NCI-H446 treated with DMSO at 0.1 percent for 48 hours (cell line): ENCODE data around the gene OR6F1.
"Not testable (repeated sequence)": the region's sequence is repeated elsewhere in the genome, so short reads cannot be mapped to it uniquely, and the experiment has no call there.

Experiments used
- DNase-seq: peaks from one replicate; lab custom pipeline; 2025; lab: John Stamatoyannopoulos, UW

Gene OR6F1

DNA sequence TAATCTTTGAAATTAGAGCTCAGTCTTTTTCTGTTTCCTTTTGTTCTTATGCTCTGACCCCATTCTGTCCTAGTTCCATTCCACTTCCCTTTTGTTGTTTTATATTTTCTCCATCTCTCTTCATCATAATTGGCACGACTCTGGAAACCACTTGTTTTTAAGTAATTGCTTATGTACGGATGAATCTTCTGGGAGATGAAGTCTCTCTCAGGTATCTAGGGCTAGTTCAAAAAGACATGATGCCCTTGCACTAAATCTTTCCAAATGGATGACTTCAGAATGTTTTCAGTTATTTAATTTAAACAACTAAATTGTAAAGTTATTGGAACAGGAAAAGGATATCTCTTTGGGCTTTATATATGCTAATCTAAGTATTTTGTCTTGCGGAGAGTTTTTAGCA, at the start of gene OR6F1:
OR6F1 (minus strand) TSS at position 101 of the 400 bp plus-strand sequence. CDS start 3,891 bp downstream, outside the sequence.
- no peak for DNase-seq

DNA sequence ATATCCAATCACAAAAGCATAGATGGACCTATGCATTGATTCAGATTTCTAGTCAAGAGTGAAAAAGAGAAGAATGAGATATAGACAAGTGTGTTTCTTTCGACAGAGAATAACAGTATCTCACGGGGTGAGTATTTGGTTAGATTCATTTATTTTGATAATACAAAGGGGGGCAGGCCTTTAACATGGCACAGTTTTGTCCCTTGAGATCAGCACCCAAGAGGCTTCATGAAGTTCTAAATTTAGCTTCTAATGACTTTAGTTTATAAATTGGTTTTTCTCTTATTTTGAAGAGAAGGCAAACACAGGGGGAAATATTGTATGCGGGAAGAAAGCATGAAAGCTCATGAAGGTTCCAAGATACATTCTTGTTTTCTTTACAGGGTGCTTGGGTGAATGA, 44.0 kb upstream of the OR6F1 start, which contains the start of gene OR1C1:
OR1C1 (minus strand) TSS at position 101 of the 400 bp plus-strand sequence. CDS start 2,150 bp downstream, outside the sequence.
- DNase-seq: no peak

DNA sequence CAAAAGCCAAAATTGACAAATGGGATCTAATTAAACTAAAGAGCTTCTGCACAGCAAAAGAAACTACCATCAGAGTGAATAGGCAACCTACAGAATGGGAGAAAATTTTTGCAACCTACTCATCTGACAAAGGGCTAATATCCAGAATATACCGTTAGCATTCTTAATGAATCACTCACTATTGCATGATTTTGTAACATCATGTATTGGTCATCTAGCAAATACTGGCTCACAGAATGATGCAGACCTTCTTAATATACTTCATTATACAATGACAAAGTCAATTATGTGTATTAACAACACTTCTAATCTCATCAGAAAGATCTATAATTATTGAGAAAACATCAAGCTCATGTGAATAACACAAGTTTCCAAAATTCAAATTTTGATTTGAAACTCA, 37.9 kb upstream of the OR6F1 start:
- DNase-seq: not testable (repeated sequence)

DNA sequence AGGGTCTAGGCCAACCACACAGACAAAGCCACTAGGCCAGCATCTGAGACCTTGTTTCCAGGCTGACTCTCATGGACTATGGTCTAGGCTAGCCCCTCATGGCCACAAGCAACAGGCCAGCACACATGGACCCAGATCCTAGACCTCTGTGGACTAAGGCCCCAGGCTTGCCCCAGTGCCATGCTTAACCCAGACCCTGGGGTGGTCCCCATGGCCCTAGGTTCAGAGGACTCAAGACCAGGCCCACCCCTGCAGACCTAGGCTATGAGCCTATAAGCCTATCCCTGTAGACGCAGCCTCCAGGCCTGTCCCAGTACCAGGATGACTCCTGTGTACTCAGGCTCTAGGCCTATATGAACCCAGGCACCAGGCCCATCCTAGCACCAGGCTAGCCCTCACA, 33.4 kb upstream of the OR6F1 start:
- DNase-seq: no peak

DNA sequence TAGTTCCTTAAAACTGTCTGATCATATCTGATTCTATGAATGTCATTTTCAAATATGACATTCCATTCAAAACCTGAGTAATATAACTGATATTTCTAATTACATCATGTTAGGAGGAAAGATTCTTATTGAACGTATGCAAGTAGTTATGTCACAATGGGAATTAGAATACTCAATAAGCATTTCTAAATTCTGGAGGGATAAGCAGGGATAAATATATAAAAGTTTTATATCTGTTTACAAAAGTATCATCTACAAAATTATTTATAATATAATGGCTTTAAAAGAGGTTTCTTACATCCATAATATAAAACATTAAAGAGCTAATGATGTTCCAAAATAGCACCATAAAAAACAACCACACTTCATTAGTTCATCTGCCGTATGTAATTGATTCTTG, 31.6 kb upstream of the OR6F1 start, which contains the start of gene OR14A2:
OR14A2 (minus strand) TSS at position 101 of the 400 bp plus-strand sequence.
- DNase-seq: no peak

DNA sequence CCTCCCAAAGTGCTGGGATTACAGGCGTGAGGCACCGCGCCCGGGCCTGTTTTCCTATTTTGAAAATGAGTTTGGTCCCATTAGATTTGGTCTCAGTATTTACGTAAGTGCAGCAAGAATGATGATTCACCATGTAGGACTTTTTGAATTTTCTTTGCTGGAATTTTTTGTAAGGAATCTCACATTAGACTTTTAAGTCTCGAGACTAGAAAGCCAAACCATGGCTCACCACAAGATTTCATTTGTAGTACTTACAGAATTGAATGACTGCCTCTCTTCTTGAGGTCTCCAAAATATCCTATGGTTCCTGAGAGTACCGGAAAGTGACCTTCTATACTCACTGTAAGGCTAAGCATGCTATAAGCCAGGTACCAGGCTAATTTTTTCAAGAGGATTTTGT, 31.2 kb upstream of the OR6F1 start:
- DNase-seq: no peak

DNA sequence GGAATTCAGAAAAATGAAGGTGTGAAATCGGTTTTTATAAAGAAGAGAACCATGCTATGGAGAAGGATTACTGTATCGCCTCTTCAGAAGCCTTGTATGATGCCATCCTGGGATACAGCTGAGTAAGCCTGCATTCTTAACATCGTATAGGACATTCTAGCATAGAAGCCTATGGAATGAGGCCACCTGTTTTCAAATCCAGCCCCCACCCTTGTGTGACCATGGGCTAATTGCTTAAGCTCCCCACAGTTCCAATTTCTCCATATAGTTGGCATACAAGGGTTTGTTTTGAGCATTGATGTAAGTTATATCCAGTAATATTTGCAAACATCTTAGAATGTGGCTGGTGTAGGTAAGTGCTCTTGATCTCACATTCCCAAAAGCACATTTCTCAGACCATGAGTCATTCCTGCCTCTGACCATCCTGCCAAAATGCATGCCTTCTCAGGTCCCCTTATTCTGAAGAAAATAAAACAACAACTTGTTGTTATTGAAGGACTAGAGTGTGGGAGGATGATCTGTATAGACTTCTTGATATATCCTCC, 30.0 kb upstream of the OR6F1 start:
- no peak for DNase-seq

DNA sequence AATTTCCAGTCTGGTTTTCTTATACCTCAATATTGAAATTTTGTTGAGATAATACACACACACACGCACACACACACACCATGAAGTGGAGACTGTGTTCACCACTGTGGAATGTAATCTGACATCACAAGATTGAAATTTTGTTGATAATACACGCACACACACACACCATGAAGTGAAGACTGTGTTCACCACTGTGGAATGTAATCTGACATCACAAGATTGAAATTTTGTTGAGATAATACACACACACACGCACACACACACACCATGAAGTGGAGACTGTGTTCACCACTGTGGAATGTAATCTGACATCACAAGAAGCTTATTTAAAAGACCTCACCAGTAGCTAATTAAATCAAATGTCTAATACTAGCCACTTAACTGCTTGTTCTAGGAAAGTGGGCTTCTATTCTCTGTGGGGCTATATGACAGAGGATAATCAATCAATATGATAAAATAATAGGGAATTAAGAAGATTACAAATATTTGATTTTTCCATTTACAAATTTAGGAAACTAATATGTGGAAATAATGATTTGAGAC, 25.8 kb upstream of the OR6F1 start:
- DNase-seq: not testable (repeated sequence)

DNA sequence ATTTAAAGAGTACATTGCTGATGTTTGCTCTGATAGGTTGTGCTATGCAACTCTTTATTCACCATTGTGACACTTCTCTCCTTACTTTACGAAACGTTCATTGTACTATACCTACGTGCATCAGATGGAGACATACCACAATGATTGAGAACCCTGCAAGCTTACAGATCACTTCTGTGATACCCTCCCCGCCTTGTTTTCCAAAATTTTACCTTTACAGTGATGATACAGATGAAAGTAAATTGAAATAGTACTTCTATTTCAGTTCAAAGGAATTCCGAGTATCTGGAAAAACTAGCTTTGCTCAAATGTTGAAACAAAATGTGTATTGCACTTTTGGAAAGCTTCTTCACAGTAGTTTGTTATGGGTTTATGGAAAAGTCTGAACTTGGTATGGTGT, 25.3 kb upstream of the OR6F1 start:
- DNase-seq: no peak

DNA sequence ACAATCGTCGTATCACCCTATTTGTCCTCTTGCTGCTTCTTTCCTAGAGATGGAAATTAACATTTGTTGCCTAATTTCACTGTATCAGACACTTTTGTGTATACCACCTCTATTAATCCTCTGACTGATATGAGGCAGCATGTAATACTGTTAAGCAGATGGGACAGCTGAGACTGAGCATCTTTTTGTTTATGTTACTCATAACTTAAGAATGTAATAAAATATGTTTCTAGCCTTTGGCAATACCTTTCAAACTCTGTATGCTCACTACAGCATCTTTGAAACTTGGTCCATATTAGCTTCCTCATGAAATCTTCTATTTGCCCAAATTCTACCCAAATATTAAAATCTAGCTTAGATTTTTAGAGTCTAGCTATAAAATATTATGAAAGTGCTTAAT, 24.3 kb upstream of the OR6F1 start:
- DNase-seq: no peak

DNA sequence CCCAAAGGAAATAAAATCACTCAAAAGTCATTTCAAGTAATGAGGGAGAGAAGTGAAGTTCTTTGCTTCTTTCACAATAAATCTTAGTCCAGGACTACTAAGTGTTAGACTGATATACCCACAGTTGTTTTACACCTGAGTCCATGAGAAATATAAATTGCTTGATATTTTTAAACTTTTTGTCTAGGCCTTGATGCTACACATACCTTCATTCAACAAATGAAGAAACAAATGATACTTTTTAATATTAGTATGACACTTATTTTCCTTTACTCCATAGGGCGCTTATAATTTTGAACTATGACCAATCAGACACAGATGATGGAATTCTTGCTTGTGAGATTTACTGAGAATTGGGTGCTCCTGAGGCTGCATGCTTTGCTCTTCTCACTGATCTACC, 21.9 kb upstream of the OR6F1 start, which contains the start of gene OR14K1:
OR14K1 (plus strand) TSS at position 301 of the 400 bp plus-strand sequence; CDS start at position 301, 0 bp downstream.
- no peak for DNase-seq

DNA sequence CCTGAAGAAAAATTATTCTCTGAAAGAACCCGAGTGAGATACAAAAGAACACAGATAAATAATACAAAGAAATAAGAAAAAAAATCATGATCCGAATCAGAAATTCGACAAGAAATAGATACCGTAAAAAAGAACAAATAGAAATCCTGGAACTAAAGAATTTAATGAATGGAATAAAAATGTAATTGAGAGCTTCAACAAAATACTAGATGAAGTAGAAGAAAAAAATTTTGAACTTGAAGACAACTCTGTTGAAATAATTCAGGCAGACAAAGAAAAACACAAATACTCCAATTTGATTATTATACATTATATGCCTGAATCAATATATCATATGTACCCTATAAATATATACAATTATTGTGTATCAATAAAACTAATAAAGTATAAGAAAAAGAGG, 4.8 kb upstream of the OR6F1 start:
- DNase-seq: no peak

DNA sequence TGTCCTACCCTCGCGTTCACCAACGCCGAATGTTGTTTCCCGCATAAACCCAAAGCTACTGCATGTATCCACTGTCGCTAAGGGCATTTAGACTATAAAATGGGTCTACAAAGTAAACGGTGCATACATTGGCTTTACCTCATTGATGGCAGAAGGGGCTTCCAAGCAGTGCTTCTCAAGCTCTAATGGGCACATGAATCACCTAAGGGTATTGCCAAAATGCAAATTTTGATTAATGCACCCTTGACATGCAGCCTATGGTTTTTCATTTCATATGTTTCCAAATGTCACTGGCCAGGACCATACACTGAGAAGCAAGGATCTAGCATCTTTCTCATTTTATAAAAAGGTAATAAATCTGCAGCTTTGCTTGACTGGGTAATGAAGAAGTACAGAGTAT, 2.7 kb downstream of the OR6F1 start:
- no peak for DNase-seq

DNA sequence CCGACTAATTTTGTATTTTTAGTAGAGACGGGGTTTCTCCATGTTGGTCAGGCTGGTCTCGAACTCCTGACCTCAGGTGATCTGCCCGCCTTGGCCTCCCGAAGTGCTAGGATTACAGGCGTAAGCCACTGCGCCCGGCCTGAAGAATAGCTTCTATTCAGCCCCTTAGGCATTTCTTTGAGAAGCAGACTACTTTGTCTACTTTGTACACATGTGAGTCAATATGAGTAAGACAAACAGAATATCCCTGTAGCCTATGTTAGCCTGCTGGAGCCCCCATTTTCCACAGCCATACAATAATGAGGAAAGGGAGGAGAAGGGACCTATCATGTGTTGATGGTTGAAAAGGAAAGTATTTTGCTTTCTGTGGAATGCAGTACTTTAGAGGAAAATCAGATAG, 5.8 kb downstream of the OR6F1 start:
- not testable (repeated sequence) for DNase-seq

DNA sequence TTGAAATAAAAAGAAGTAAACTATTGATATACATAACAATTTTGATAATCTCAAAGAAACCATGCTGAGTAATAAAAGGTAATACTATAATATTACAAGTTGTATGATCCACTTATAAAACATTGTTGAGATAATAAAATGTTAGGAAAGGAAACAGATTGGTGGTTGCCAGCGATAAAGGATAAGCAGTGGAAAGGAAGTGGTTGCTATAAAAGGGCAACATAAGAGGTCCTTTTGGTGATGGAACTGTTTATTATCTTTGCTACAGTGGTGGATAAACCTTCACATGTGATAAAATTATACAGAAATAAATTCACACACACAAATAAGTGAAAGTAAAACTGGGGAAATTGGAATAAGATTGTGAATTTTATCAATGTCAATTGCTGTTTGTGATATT, 15.1 kb downstream of the OR6F1 start:
- no peak for DNase-seq

DNA sequence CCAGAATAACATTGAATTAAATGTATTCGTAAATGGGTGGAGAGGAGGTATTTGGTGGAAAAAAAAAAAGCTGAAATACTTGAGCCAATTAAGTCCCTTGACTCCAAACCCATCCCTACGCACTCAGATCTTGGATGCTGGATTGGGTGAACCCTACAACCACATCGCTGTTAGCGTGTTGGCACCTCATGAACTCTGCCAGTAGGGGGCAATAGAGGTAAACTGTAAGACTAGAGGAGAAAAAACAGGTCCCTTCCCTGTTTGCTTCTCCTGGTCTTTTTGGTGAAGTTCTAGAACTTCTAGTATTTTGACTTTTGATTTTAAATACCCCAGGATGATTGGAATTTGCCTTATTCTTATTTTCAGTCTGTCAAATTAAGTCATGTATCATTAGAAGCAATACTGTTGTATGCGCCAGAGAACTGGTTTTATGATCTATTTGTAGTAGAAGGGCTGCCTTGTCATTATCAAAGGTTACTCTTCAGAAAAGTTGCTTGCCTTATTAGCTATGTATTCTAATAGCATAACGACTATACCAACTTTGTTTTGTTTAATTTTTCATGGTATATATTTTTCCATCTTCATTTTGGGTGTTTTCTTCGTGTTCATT, 35.1 kb downstream of the OR6F1 start:
- DNase-seq: peak; percentile 19

DNA sequence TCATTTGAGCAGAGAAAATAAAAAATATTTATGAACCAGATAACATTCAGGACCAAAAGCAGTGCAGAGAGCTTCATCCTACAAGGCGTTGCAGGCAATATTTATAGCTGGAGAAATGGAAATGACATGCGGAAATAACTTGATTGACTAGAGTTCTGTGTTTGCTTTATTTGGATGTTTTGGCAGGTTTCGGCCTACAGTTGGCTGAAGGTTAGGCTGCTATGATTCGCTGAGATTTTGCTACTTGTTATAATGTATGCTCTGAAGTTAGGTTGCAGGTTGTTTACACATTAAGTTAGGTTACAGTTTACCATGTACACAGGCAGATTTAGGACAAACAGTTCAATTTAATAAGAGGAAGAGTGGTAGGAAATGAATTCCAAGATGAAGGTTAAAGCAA, 36.3 kb downstream of the OR6F1 start:
- DNase-seq: no peak

DNA sequence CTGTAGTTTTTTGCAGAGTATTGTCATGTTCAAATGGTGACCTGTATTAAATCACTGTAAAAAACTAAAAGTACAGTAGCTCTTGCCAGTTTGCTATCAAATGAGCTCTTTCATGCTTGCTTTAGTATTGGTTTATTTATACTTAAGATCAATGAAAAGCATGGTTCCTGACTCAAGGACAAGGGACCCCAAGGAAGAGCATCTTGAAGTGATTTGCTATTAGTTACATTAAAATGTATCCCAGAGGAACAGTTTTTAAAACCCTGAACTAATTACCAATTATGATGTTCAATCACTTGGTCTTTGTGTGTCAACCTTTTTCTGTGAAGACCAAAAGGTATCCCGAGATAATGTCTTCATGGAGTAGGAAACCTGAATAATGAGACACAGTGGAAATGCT, 36.8 kb downstream of the OR6F1 start, which contains the start of gene OR13G1:
OR13G1 (minus strand) TSS at position 101 of the 400 bp plus-strand sequence. CDS start 6,698 bp downstream, outside the sequence.
- DNase-seq: no peak

DNA sequence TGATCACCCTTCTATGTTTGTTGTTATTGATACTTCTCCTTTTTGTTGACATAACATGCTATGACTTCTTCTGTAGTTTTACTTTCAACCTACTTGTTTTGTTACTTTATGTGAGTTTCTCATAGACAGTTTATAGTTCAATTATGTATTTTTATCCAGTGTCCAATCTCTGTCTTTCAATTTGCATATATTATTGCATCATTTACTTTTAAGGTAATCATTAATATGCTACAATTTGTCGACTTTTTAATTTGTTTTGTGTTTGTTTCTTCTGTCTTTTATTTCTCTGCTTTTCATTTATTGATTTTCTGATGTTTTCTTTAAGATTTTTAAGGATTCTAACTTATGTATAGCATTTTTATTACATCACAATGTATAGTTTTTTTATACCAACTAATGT, 47.2 kb downstream of the OR6F1 start:
- DNase-seq: no peak
